ENCODE measurements around the gene OMP.
"Not testable (repeated sequence)": the region's sequence is repeated elsewhere in the genome, so short reads cannot be mapped to it uniquely, and the experiment has no call there.

OMP gene

GRCh38 chr11:77086521-77087472, 15.8 kb upstream of the OMP start:
- DNase-seq (ENCODE audit: low read depth): no peak

- DNase-seq (ENCODE audit: low read depth): no peak
Observed at GRCh38 chr11:77087723-77088225, 14.9 kb upstream of the OMP start.

GRCh38 chr11:77088236-77089003, 14.2 kb upstream of the OMP start:
- DNase-seq (ENCODE audit: low read depth): no peak

- no peak for DNase-seq (ENCODE audit: low read depth)
Observed at GRCh38 chr11:77089004-77089545, 13.6 kb upstream of the OMP start.

GRCh38 chr11:77090046-77090372, 12.6 kb upstream of the OMP start:
- DNase-seq (ENCODE audit: low read depth): no peak

GRCh38 chr11:77090373-77091111, 12.1 kb upstream of the OMP start:
- no peak for DNase-seq (ENCODE audit: low read depth)

DNA sequence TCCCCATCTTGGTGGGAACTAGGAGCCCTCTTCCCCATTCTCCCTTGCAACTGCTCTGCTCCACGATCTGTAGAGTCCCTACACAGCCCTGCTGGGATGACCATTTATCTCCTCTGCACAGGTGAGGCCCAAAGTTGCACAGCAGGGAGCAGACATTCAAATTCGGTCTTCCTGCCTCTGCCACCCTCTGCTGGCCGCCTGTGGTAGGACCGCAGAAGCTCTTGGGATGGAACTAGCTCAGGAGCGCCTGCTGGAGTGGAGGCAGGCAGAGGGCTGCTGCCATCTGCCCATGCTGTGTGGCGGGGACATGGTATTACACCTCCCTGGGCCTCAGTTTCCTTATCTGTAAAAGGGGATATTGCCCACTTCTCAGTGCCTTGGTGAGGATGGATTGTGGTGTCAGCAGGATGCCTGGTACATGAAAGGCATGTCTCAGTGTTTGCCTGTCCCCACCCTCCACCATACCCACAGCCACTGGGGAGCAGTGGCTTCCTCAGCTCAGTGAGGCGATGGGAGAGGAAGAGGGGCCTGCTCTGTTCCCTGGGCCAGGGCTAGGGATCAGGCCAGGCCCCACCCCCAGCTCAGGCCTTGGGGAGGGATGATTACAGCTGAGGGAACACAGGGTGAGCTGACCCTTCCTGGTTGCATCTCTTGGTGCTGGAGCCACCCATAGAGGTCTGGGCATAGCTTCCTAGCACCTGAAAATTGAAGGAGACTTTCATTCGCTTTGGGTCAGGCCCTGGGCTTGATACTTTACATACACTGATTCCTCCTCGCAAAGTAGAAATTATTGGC, 11.3 kb upstream of the OMP start:
- DNase-seq (ENCODE audit: low read depth): peak; percentile 38

DNA sequence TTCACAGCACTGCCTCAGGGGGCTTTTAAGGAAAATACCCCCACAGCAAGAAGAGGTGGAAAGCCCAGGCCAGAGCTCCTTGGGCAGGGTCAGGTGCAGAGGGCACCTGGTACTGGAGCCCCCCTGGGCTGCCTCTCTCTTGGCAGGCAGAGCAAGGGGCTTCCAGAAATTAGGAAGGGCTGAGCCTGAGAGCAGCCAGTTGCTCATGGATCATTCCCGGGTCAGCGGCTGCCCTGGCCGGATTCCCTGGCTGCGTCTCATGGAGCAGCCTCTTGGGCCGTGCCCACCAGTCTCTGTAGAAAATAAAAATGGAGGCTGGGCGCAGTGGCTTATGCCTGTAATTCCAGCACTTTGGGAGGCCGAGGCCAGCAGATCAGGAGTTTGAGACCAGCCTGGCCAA, 10.3 kb upstream of the OMP start:
- DNase-seq (ENCODE audit: low read depth): no peak

DNA sequence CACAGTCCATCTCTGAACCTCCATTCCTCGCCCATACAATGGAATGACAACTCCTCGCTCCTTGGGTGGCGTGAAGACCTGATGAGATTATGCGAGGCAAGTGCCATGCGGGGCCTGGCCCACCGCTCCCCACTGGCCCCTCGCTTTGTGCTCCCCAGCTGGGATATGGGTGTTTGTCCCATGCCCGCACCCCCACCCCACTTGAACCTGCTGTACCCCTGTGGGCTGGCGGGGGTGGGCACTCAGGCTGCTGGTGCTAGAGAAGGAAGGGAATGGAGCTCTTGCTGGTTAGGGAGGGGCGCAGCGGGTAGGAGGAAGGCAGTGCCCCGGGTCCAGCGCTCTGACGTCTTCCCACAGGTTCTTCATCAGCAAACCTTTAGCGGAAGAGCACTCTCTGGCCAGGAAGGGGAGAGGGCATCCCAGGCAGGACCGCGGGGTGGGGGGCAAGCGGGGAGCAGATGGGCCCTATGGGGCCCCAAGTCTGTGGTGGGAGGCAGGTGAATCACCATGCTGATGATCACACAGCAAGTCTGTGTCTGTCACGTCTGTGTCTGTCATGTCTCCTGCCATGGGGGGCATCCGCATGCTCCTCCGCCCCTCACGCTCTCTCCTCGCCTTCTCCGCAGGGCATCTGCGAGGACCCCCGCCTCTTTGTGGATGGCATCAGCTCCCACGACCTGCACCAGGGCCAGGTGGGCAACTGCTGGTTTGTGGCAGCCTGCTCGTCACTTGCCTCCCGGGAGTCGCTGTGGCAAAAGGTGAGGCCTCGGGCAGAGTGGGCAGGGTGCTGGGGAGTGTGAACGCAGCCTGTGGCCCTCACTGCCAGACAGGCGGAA, 9.4 kb upstream of the OMP start:
- DNase-seq (ENCODE audit: low read depth): no peak

DNA sequence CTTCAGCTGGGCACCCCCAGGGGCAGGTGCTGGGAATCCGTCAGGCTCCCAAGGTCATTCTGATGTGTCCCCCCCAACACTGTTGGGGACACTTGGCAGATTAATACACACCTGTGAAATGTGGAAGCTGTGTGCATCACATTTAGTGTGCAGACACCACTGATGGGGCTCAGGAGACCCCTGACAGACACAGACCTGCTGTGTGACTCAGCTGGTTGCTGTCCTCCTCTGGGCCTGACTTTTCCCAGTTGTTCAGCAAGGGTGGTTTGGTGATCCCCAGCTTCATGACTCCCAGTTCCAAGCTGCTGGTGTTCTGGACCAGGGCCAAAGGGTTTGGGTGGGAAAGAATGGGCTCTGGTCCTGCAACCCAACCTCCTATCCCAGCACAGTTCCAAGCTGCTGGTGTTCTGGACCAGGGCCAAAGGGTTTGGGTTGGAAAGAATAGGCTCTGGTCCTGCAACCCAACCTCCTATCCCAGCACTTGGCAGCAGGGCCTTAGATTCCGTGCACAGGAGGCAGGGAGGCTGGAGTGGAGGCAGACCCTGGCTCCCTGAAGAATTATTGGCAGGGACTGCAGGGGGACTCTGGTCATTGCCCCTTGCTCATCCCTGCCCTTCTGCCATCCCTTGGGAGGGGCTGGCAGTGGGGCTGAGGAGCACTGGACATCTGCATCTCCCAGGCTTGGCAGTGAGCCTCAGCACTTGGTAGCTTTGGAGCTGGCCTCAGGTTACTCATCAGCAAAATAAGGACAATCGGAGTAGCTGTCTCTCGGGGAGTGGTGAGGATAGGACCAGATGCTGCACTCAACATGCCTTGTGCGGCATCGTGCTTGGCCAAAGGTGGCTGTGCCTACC, 8.4 kb upstream of the OMP start:
- no peak for DNase-seq (ENCODE audit: low read depth)

- DNase-seq (ENCODE audit: low read depth): no peak
Observed at GRCh38 chr11:77094841-77095365, 7.7 kb upstream of the OMP start.

GRCh38 chr11:77095551-77096490, 6.8 kb upstream of the OMP start:
- DNase-seq (ENCODE audit: low read depth): no peak

GRCh38 chr11:77096591-77097019, 6.0 kb upstream of the OMP start:
- DNase-seq (ENCODE audit: low read depth): no peak

DNA sequence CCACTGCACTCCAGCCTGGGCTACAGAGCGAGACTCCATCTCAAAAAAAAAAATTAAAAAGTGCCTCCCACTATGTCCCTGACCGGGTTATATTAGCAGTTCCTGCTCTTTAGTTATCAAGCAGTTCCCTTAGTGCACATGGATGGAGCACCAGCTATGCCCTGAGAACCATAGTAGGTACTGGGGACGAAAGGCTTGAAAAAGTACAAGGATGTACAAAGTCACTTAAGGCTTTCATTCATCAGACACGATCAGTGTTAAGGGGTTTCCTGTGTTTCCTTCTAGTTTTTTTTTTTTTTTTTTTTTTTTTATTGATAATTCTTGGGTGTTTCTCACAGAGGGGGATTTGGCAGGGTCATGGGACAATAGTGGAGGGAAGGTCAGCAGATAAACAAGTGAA, 5.5 kb upstream of the OMP start:
- DNase-seq (ENCODE audit: low read depth): not testable (repeated sequence)

DNA sequence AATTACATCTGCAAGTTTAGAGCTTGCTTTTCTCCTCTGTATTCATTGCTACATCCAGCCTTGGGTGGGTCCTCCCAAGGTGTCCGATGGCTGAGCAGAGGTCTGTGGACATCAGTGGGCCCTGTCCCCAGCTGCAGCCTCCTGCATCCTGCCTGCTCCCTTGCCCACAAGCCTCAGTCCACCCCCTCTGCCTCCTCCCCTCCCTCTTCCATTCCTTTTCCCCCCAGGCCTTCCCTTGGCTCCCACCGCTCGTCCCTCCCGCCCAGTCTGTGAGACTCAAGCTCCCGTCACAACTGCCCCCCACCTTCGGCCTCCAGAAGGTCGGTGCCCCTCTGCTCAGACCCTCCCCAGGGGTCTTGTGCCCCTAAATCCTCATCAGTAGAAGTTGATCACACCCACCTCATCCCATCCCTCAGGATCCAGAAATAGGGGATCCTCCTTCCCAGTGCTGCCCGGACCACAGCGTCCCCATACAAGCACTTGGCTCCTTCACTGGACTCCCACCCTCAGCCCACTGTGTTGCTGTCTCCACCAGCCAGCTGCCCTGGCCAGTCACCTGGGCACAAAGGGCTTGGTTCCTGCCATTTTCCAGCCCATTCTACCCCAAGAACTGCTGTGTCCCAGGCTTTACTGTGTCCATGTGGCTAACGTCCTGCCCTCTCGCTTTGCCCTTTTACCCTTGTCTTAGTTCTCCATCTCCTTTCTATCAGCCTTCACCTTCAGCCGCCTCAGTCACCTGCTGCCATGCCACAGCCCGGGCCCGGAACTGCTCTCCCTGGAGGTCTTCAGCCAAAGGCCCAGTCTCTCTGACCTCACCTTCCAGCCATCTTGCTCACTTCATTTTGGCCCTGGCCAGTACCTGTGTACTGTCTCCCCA, 2.2 kb upstream of the OMP start:
- no peak for DNase-seq (ENCODE audit: low read depth)

DNA sequence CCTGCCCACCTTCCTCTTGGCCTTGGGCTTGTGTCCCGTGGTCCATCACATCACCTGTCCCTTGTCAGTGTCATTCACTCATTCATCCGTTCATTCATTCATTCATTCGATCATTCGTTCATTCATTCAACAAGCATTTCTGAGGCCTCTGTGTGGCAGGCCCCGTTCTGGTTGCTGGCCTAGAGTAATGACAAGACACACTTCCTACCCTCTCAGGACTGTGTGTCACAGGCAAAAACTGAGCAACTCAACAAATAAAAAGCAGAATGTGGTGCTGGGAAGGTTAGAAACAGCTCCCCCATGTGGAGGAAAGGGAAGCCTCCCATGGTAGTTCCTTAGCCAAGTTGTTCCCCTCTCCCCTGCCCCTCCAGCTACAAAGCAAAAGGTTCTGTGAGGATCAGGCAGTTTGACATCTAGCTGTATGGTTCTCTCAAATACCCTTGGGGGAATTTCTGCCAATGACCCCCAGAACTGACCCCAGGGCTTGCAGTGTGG, 1.6 kb upstream of the OMP start:
- DNase-seq (ENCODE audit: low read depth): no peak

DNA sequence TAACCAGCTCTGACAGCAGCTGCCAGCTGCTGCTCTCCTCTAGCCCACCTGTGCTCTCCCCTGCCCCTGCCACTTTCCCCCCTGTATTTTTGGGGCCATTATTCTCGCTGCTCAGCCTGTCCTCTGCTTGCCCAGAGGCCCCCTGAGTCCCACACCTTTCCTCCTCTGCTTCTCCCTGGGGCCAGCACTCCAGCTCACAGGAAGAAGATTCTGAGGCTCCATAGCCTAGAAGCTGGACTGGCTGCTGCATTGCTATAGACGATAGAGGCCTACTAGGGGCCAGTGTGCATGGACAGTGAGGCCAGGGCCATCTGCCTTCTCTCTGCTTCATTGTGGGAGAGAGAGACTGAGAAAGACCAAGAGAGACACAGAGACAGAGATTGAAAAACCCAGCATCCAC, 679 bp downstream of the OMP start:
- DNase-seq (ENCODE audit: low read depth): no peak
